ENCODE results near the gene PLBD1.

PLBD1 gene

GRCh38 chr12:14525964-14526363, 41.7 kb downstream of the PLBD1 start:
- H3K27me3 ChIP-seq (ENCODE audit: control insufficient read depth, insufficient read depth, low read length): no peaks in the 10 kb centered on the region
- H3K27ac ChIP-seq (ENCODE audit: low read depth, low read length): no peak overlapping the region
- H3K9ac ChIP-seq (ENCODE audit: low read length): no peak overlapping the region
- no peak overlapping the region for H3K4me3 ChIP-seq (ENCODE audit: low read length)
- H3K4me1 ChIP-seq (ENCODE audit: control insufficient read depth, insufficient read depth, low read length): no peaks in the 10 kb centered on the region
- no peaks in the 10 kb centered on the region for H3K36me3 ChIP-seq (ENCODE audit: control insufficient read depth, insufficient read depth, low read length)

GRCh38 chr12:14521822-14522221, 45.9 kb downstream of the PLBD1 start:
- H3K27me3 ChIP-seq (ENCODE audit: control insufficient read depth, insufficient read depth, low read length): no peaks in the 10 kb centered on the region
- H3K4me1 ChIP-seq (ENCODE audit: control insufficient read depth, insufficient read depth, low read length): no peaks in the 10 kb centered on the region
- no peaks in the 10 kb centered on the region for H3K36me3 ChIP-seq (ENCODE audit: control insufficient read depth, insufficient read depth, low read length)
- H3K4me3 ChIP-seq (ENCODE audit: low read length): no peak overlapping the region
- no peak overlapping the region for H3K9ac ChIP-seq (ENCODE audit: low read length)
- H3K27ac ChIP-seq (ENCODE audit: low read depth, low read length): no peak overlapping the region

GRCh38 chr12:14514946-14515345, 52.7 kb downstream of the PLBD1 start:
- Histone ChIP-seq H3K36me3 (ENCODE audit: control insufficient read depth, insufficient read depth, low read length) (no peaks in the 10 kb centered on the region), H3K9ac (ENCODE audit: low read length) (no peak overlapping the region), H3K4me3 (ENCODE audit: low read length) (no peak overlapping the region), H3K27me3 (ENCODE audit: control insufficient read depth, insufficient read depth, low read length) (no peaks in the 10 kb centered on the region), H3K27ac (ENCODE audit: low read depth, low read length) (no peak overlapping the region), H3K4me1 (ENCODE audit: control insufficient read depth, insufficient read depth, low read length) (no peaks in the 10 kb centered on the region)

GRCh38 chr12:14514154-14514842, 53.4 kb downstream of the PLBD1 start:
- no peaks in the 10 kb centered on the region for H3K36me3 ChIP-seq (ENCODE audit: control insufficient read depth, insufficient read depth, low read length)
- H3K4me1 ChIP-seq (ENCODE audit: control insufficient read depth, insufficient read depth, low read length): no peaks in the 10 kb centered on the region
- no peak overlapping the region for H3K4me3 ChIP-seq (ENCODE audit: low read length)
- H3K27ac ChIP-seq (ENCODE audit: low read depth, low read length): no peak overlapping the region
- no peak overlapping the region for H3K9ac ChIP-seq (ENCODE audit: low read length)
- no peaks in the 10 kb centered on the region for H3K27me3 ChIP-seq (ENCODE audit: control insufficient read depth, insufficient read depth, low read length)

GRCh38 chr12:14510574-14510973, 57.1 kb downstream of the PLBD1 start:
- Histone ChIP-seq H3K27ac (ENCODE audit: low read depth, low read length) (no peak overlapping the region), H3K4me3 (ENCODE audit: low read length) (no peak overlapping the region), H3K4me1 (ENCODE audit: control insufficient read depth, insufficient read depth, low read length) (no peaks in the 10 kb centered on the region), H3K36me3 (ENCODE audit: control insufficient read depth, insufficient read depth, low read length) (no peaks in the 10 kb centered on the region), H3K27me3 (ENCODE audit: control insufficient read depth, insufficient read depth, low read length) (no peaks in the 10 kb centered on the region), H3K9ac (ENCODE audit: low read length) (no peak overlapping the region)

GRCh38 chr12:14505626-14506596, 61.8 kb downstream of the PLBD1 start:
- no peak overlapping the region for H3K4me3 ChIP-seq (ENCODE audit: low read length)
- H3K36me3 ChIP-seq (ENCODE audit: control insufficient read depth, insufficient read depth, low read length): peaks cover 3% of the 10 kb centered on the region
- H3K9ac ChIP-seq (ENCODE audit: low read length): no peak overlapping the region
- no peaks in the 10 kb centered on the region for H3K4me1 ChIP-seq (ENCODE audit: control insufficient read depth, insufficient read depth, low read length)
- H3K27ac ChIP-seq (ENCODE audit: low read depth, low read length): no peak overlapping the region
- H3K27me3 ChIP-seq (ENCODE audit: control insufficient read depth, insufficient read depth, low read length): no peaks in the 10 kb centered on the region

- no peaks in the 10 kb centered on the region for H3K27me3 ChIP-seq (ENCODE audit: control insufficient read depth, insufficient read depth, low read length)
- no peak overlapping the region for H3K27ac ChIP-seq (ENCODE audit: low read depth, low read length)
- no peak overlapping the region for H3K9ac ChIP-seq (ENCODE audit: low read length)
- no peaks in the 10 kb centered on the region for H3K4me1 ChIP-seq (ENCODE audit: control insufficient read depth, insufficient read depth, low read length)
- no peak overlapping the region for H3K4me3 ChIP-seq (ENCODE audit: low read length)
- H3K36me3 ChIP-seq (ENCODE audit: control insufficient read depth, insufficient read depth, low read length): peaks cover 21% of the 10 kb centered on the region
These were observed 72.4 kb downstream of the PLBD1 start for GRCh38 chr12:14495326-14495725.

GRCh38 chr12:14482886-14483285, 84.8 kb downstream of the PLBD1 start:
- Histone ChIP-seq H3K4me1 (ENCODE audit: control insufficient read depth, insufficient read depth, low read length) (no peaks in the 10 kb centered on the region), H3K27ac (ENCODE audit: low read depth, low read length) (no peak overlapping the region), H3K27me3 (ENCODE audit: control insufficient read depth, insufficient read depth, low read length) (no peaks in the 10 kb centered on the region), H3K36me3 (ENCODE audit: control insufficient read depth, insufficient read depth, low read length) (peaks cover 35% of the 10 kb centered on the region), H3K4me3 (ENCODE audit: low read length) (no peak overlapping the region), H3K9ac (ENCODE audit: low read length) (no peak overlapping the region)

- H3K4me1 ChIP-seq (ENCODE audit: control insufficient read depth, insufficient read depth, low read length): no peaks in the 10 kb centered on the region
- no peak overlapping the region for H3K4me3 ChIP-seq (ENCODE audit: low read length)
- H3K36me3 ChIP-seq (ENCODE audit: control insufficient read depth, insufficient read depth, low read length): peaks cover 35% of the 10 kb centered on the region
- H3K9ac ChIP-seq (ENCODE audit: low read length): no peak overlapping the region
- H3K27ac ChIP-seq (ENCODE audit: low read depth, low read length): no peak overlapping the region
- H3K27me3 ChIP-seq (ENCODE audit: control insufficient read depth, insufficient read depth, low read length): no peaks in the 10 kb centered on the region
These were observed 85.3 kb downstream of the PLBD1 start for GRCh38 chr12:14482361-14482760.

GRCh38 chr12:14481201-14481600, 86.5 kb downstream of the PLBD1 start:
- H3K27ac ChIP-seq (ENCODE audit: low read depth, low read length): no peak overlapping the region
- H3K4me3 ChIP-seq (ENCODE audit: low read length): no peak overlapping the region
- H3K27me3 ChIP-seq (ENCODE audit: control insufficient read depth, insufficient read depth, low read length): no peaks in the 10 kb centered on the region
- H3K36me3 ChIP-seq (ENCODE audit: control insufficient read depth, insufficient read depth, low read length): peaks cover 35% of the 10 kb centered on the region
- H3K4me1 ChIP-seq (ENCODE audit: control insufficient read depth, insufficient read depth, low read length): no peaks in the 10 kb centered on the region
- H3K9ac ChIP-seq (ENCODE audit: low read length): no peak overlapping the region

GRCh38 chr12:14479004-14479403, 88.7 kb downstream of the PLBD1 start:
- Histone ChIP-seq H3K36me3 (ENCODE audit: control insufficient read depth, insufficient read depth, low read length) (peaks cover 32% of the 10 kb centered on the region), H3K4me3 (ENCODE audit: low read length) (no peak overlapping the region), H3K27me3 (ENCODE audit: control insufficient read depth, insufficient read depth, low read length) (no peaks in the 10 kb centered on the region), H3K4me1 (ENCODE audit: control insufficient read depth, insufficient read depth, low read length) (no peaks in the 10 kb centered on the region), H3K27ac (ENCODE audit: low read depth, low read length) (no peak overlapping the region), H3K9ac (ENCODE audit: low read length) (no peak overlapping the region)

GRCh38 chr12:14473707-14474287, 93.9 kb downstream of the PLBD1 start:
- Histone ChIP-seq H3K36me3 (ENCODE audit: control insufficient read depth, insufficient read depth, low read length) (peaks cover 13% of the 10 kb centered on the region), H3K27ac (ENCODE audit: low read depth, low read length) (no peak overlapping the region), H3K4me1 (ENCODE audit: control insufficient read depth, insufficient read depth, low read length) (no peaks in the 10 kb centered on the region), H3K27me3 (ENCODE audit: control insufficient read depth, insufficient read depth, low read length) (no peaks in the 10 kb centered on the region), H3K4me3 (ENCODE audit: low read length) (no peak overlapping the region), H3K9ac (ENCODE audit: low read length) (no peak overlapping the region)
